Measurements from ENCODE around the gene DHH.
A peak's percentile ranks its signal among the peaks of the same experiment; 100 is the strongest.

Gene DHH

DNA sequence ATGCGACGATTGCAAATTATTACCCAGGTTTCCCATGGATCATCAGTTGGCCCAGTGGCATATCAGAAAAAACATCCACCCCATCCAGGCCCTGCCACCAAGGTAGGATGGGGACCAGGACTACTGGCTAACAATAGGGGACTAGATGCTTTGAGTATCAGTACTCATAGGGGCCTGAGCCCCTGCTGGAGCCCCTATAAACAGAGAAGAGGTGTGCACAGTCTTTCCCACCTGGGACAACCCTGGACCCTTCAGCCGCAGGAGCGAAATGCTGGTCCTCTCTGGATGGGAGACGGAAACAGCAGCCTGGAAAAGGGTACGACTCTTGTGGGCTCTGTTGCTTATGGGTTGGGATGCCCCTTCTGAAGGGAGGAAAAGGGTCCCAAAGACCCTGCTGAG is 5.7 kb downstream of the DHH start:
- H3K36me3 ChIP-seq (ENCODE audit: control insufficient read depth, insufficient read depth, low read length), result no peaks in the 10 kb centered on the region
- TF ChIP-seq, protein P1, sequence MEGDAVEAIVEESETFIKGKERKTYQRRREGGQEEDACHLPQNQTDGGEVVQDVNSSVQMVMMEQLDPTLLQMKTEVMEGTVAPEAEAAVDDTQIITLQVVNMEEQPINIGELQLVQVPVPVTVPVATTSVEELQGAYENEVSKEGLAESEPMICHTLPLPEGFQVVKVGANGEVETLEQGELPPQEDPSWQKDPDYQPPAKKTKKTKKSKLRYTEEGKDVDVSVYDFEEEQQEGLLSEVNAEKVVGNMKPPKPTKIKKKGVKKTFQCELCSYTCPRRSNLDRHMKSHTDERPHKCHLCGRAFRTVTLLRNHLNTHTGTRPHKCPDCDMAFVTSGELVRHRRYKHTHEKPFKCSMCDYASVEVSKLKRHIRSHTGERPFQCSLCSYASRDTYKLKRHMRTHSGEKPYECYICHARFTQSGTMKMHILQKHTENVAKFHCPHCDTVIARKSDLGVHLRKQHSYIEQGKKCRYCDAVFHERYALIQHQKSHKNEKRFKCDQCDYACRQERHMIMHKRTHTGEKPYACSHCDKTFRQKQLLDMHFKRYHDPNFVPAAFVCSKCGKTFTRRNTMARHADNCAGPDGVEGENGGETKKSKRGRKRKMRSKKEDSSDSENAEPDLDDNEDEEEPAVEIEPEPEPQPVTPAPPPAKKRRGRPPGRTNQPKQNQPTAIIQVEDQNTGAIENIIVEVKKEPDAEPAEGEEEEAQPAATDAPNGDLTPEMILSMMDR (IDR thresholded peaks at IDR 0.05; ENCODE audit: insufficient read depth, low read length, poor library complexity, severe bottlenecking), result no peak
- DNase-seq (ENCODE audit: extremely low read depth, insufficient read length), result no peak
- H3K27me3 ChIP-seq (replicated peaks; ENCODE audit: control insufficient read depth, insufficient read depth, low read length), result peaks cover 1% of the 10 kb centered on the region; the same call in 1 of the 2 replicates
- no peak overlapping the region for H3K4me3 ChIP-seq (replicated peaks; ENCODE audit: low read depth, low read length)

DNA sequence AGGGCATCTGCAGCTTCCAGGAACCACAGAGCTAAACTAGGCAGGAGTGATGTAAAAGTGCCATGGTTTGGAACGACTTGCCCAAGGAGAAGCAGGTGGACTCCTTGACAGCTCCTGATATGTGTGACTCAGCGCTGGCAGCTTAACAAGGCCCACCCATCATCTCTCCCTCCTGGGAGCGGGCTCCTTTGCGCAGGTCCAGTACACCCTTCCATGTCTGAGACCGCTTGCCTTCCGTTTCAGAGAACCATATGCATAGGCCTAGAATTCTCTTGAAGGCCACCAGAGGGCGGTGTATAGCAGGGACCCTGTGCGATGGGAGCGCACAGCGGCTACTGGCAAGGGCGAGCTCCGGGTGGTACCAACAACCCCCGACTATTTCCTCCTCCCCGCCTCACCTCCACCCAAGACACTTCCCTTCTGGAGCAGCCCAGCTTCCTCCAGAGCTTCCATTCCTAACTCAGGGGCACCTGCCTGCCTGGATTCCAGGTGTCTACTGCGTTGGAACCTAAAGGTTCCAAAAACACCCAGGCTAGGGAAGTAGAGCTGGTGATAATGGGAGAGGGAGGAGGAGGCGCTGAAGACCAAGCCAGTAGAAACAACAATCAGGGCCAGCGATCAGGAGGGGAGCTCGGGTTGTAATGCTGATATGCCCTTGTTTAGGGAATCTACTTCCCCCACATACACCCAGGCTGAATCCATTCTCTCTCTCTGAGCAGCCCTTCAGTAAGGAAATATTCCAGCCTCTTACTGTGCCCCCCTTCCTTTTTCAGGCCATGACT is 6.3 kb downstream of the DHH start:
- peaks cover 1% of the 10 kb centered on the region; the same call in 1 of the 2 replicates for H3K27me3 ChIP-seq (replicated peaks; ENCODE audit: control insufficient read depth, insufficient read depth, low read length)
- DNase-seq (ENCODE audit: extremely low read depth, insufficient read length), result peak; percentile 66
- H3K4me3 ChIP-seq (replicated peaks; ENCODE audit: low read depth, low read length), result no peak overlapping the region
- TF ChIP-seq, protein P1 (IDR thresholded peaks at IDR 0.05; ENCODE audit: insufficient read depth, low read length, poor library complexity, severe bottlenecking), result peak; percentile 96
- no peaks in the 10 kb centered on the region for H3K36me3 ChIP-seq (ENCODE audit: control insufficient read depth, insufficient read depth, low read length)

DNA sequence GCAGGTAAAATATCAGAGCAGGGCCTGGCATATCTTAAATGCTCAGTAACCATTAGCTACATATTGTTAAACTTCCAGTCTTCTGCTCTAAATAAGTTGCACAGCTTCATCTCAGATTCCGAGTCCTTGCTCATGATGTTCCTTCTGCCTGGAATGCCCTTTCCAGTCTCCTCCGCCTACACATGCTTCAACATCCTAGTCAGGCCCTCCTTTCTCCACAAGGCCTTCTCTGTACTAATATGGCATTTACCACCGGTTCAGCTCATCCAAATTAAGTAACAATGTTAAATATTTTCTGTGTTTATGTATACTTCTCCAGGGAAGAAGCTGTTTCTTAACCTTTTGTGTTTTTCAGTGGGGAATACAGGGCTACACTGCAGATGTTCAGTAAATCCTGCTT is 8.5 kb downstream of the DHH start:
- TF ChIP-seq, protein P1 (IDR thresholded peaks at IDR 0.05; ENCODE audit: insufficient read depth, low read length, poor library complexity, severe bottlenecking), result no peak
- Histone ChIP-seq H3K27me3 (replicated peaks; ENCODE audit: control insufficient read depth, insufficient read depth, low read length) (peaks cover 1% of the 10 kb centered on the region; the same call in 1 of the 2 replicates), H3K4me3 (replicated peaks; ENCODE audit: low read depth, low read length) (no peak overlapping the region), H3K36me3 (ENCODE audit: control insufficient read depth, insufficient read depth, low read length) (no peaks in the 10 kb centered on the region)
- DNase-seq (ENCODE audit: extremely low read depth, insufficient read length), result no peak

DNA sequence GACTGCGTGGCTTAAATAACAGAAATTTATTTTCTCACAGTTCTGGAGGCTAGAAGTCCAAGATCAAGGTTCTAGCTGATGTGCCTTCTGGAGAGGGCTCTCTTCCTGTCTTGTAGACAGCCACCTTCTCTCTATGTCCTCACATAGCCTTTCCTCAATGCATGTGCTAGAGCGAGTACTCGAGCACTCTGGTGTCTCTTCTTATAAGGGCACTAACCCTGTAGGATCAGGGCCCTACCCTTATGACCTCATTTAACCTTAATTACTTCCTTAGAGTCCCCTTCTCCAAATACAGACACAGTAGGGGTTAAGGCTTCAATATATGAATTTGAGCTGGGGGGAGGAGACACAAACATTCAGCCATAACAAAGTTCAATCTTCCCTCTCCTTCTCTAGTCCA is 10.2 kb downstream of the DHH start:
- peaks cover 1% of the 10 kb centered on the region; the same call in 1 of the 2 replicates for H3K27me3 ChIP-seq (replicated peaks; ENCODE audit: control insufficient read depth, insufficient read depth, low read length)
- DNase-seq (ENCODE audit: extremely low read depth, insufficient read length), result no peak
- no peaks in the 10 kb centered on the region for H3K36me3 ChIP-seq (ENCODE audit: control insufficient read depth, insufficient read depth, low read length)
- H3K4me3 ChIP-seq (replicated peaks; ENCODE audit: low read depth, low read length), result no peak overlapping the region
- TF ChIP-seq, protein P1 (IDR thresholded peaks at IDR 0.05; ENCODE audit: insufficient read depth, low read length, poor library complexity, severe bottlenecking), result no peak

DNA sequence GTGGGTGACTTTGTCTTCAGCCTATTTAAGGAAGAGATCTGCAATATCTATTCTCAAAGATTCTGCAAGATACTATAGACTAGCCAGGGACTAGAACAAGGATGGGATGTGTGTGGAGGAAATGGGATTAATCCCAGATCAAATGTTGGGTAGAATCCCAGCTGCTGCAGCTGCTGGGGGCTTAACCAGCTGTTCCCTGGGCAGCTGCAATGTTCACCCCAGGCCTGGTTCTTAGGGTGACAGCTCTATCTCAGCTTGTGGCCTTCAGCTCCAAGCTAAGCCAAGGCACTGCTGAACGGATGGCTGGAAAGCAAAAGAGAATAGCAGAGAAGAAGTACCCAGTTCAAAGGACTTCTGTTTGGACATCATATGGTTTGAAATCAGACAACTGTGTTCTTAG is 14.8 kb downstream of the DHH start:
- TF ChIP-seq, protein P1 (IDR thresholded peaks at IDR 0.05; ENCODE audit: insufficient read depth, low read length, poor library complexity, severe bottlenecking), result no peak
- Histone ChIP-seq H3K27me3 (replicated peaks; ENCODE audit: control insufficient read depth, insufficient read depth, low read length) (no peaks in the 10 kb centered on the region; the same call in 1 of the 2 replicates), H3K4me3 (replicated peaks; ENCODE audit: low read depth, low read length) (no peak overlapping the region), H3K36me3 (ENCODE audit: control insufficient read depth, insufficient read depth, low read length) (no peaks in the 10 kb centered on the region)
- DNase-seq (ENCODE audit: extremely low read depth, insufficient read length), result no peak

All from GM06990 (cell line).